ENCODE results near the gene ACVRL1. TPM values are rescaled to one million over a fixed set of nuclear protein-coding genes. Genes with fewer than 3 reads are reported as not detected.

ACVRL1 gene
- total RNA-seq, 1 donor from 2014 or later: under 0.01 TPM

DNA sequence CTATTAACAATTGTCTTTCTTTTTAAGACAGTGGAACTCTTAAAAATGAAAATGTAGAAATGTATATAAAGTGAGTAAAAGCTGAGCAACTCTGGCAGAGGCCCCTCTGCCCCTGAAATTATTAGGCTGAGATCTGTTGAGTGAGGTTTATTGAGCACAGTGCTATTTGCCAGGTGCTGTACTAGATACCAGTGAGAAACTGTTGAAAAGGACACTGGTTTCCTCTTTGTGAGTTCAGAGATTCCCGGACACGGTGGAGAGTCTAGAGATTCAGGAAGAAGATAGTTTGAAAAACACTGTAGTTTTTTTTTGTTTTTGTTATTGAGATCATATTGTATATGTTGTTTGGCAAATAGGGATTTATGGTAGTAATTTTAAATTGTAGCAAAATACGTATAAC lies 55.4 kb downstream of the ACVRL1 start:
- no peak for FAIRE-seq
- DNase-seq (ENCODE audit: low read depth): no peak
- TF ChIP-seq, protein P1, sequence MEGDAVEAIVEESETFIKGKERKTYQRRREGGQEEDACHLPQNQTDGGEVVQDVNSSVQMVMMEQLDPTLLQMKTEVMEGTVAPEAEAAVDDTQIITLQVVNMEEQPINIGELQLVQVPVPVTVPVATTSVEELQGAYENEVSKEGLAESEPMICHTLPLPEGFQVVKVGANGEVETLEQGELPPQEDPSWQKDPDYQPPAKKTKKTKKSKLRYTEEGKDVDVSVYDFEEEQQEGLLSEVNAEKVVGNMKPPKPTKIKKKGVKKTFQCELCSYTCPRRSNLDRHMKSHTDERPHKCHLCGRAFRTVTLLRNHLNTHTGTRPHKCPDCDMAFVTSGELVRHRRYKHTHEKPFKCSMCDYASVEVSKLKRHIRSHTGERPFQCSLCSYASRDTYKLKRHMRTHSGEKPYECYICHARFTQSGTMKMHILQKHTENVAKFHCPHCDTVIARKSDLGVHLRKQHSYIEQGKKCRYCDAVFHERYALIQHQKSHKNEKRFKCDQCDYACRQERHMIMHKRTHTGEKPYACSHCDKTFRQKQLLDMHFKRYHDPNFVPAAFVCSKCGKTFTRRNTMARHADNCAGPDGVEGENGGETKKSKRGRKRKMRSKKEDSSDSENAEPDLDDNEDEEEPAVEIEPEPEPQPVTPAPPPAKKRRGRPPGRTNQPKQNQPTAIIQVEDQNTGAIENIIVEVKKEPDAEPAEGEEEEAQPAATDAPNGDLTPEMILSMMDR (IDR thresholded peaks at IDR 0.05; ENCODE audit: insufficient read depth, low read length, severe bottlenecking): no peak
- Histone ChIP-seq H3K4me3 (ENCODE audit: low read depth, low read length) (no peak overlapping the region), H3K27me3 (ENCODE audit: control insufficient read depth, insufficient read depth, low read length) (no peaks in the 10 kb centered on the region), H3K36me3 (ENCODE audit: control insufficient read depth, insufficient read depth, low read length) (peaks cover 3% of the 10 kb centered on the region)

DNA sequence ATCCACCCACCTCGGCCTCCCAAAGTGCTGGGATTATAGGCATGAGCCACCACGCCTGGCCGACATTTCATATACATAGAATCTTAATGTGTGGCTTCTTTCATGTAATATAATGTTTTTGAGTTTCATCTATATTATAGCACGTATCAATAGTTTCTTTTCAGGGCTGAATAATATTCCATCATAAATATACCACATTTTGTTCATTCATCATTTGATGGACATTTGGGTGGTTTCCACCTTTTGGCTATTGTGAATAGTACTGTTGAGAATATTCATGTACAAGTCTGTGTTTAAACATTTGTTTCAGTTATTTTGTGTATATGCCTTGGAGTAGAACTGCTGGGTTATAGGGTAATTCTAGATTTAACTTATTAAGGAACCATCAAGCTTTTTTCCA lies 56.2 kb downstream of the ACVRL1 start:
- H3K36me3 ChIP-seq (ENCODE audit: control insufficient read depth, insufficient read depth, low read length): peaks cover 3% of the 10 kb centered on the region
- no peak for DNase-seq (ENCODE audit: low read depth)
- no peaks in the 10 kb centered on the region for H3K27me3 ChIP-seq (ENCODE audit: control insufficient read depth, insufficient read depth, low read length)
- FAIRE-seq: no peak
- TF ChIP-seq, protein P1 (IDR thresholded peaks at IDR 0.05; ENCODE audit: insufficient read depth, low read length, severe bottlenecking): no peak
- H3K4me3 ChIP-seq (ENCODE audit: low read depth, low read length): no peak overlapping the region

DNA sequence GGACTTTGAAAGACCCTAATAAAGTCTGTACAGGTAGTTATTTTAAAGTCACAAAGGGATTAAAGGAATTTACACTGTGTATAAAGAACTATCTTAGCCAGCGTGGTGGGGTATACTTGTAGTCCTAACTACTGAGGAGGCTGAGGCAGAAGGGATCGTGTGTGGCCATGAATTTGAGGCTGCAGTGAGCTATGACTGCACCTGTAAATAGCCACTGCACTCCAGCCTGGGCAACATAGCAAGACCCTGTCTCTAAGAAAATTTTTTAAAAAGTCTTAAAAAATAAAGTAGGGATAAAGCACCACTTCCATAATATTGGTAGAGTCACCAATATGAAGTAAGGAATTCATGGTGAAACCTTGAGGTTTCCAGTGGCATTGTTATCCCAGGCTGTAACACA lies 62.3 kb downstream of the ACVRL1 start:
- H3K4me3 ChIP-seq (ENCODE audit: low read depth, low read length): no peak overlapping the region
- no peaks in the 10 kb centered on the region for H3K27me3 ChIP-seq (ENCODE audit: control insufficient read depth, insufficient read depth, low read length)
- DNase-seq (ENCODE audit: low read depth) (no peak), FAIRE-seq (no peak)
- TF ChIP-seq, protein P1 (IDR thresholded peaks at IDR 0.05; ENCODE audit: insufficient read depth, low read length, severe bottlenecking): no peak
- H3K36me3 ChIP-seq (ENCODE audit: control insufficient read depth, insufficient read depth, low read length): no peaks in the 10 kb centered on the region

DNA sequence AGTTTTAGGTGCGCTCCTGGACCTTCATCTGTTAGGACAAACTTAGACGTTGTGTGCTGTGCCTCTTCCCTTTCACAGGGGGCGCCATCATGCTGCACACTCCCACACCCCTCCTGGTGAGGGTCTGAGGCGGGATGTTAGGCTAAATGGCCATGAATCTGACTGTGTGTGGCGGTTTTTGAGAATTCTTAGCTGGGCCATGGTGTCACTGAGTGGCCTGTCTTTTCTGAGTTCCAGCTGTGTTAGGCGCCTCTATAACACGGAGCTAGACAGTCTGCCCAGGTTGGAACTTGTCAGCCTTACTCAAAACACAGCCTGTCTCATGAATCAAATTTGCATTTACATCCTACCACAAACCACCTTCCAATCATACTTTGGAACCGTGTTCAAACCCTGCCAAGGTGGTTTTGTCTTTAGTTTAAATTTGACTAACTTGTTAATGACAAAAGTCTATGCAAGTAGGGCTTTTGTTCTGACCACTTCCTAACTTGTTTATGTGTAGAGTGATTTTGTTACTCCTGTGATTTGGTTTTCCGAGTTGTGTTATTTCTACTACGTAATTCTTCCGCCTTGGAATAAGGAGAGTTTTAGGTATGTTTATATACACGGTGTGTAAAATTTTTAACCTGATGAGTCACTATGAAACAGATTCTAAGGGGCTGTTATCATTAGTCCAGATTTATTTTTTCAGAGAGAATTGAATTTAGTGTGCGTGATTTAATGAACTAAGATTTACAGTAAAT lies 63.8 kb downstream of the ACVRL1 start:
- TF ChIP-seq, protein P1 (IDR thresholded peaks at IDR 0.05; ENCODE audit: insufficient read depth, low read length, severe bottlenecking): peak; percentile 69
- DNase-seq (ENCODE audit: low read depth) (peak; percentile 88), FAIRE-seq (no peak)
- no peak overlapping the region for H3K4me3 ChIP-seq (ENCODE audit: low read depth, low read length)
- H3K36me3 ChIP-seq (ENCODE audit: control insufficient read depth, insufficient read depth, low read length): peaks cover 9% of the 10 kb centered on the region
- no peaks in the 10 kb centered on the region for H3K27me3 ChIP-seq (ENCODE audit: control insufficient read depth, insufficient read depth, low read length)

DNA sequence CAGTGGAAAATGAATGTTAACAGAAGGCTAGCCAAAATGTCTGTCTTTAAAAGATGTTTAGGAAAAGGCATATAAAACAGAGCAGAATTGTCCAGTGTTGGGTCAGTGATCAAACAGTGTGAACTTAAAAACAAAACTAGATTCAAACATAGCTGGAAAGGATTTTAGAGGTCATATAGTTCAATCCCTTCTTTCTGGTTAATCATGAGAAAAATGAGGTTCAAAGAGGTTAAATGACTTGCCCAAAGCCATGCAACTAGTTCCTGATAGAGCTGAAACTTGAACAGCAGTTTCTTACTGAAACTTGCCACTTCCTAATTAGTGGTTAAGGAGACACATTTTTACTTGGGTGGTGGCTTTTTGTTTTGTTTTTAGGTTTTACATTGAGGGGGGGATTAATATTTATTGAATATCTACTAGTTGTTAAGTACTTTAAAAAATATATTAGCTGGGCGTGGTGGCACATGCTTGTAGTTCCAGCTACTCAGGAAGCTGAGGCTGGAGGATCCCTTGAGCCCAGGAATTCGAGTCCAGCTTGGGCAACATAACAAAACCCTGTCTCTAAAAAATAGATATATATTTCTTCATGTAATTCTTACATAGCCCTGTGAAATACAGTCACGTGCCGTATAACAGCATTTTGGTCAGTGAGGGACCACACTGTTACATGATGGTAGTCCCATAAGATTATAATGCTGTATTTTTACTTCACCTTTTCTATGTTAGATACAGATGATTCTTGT lies 64.5 kb downstream of the ACVRL1 start:
- FAIRE-seq (no peak), DNase-seq (ENCODE audit: low read depth) (no peak)
- Histone ChIP-seq H3K27me3 (ENCODE audit: control insufficient read depth, insufficient read depth, low read length) (no peaks in the 10 kb centered on the region), H3K36me3 (ENCODE audit: control insufficient read depth, insufficient read depth, low read length) (peaks cover 10% of the 10 kb centered on the region), H3K4me3 (ENCODE audit: low read depth, low read length) (no peak overlapping the region)
- TF ChIP-seq, protein P1 (IDR thresholded peaks at IDR 0.05; ENCODE audit: insufficient read depth, low read length, severe bottlenecking): no peak
